PC-3 (cell line): Measurements from ENCODE around the gene EN2.

Experiments
- EZH2 ChIP-seq: fragments of 300-600 bp; sonication (generic); IDR thresholded peaks from one replicate; pipeline ENCODE4 v1.6.1; 2017; ENCODE audit warnings: antibody characterized with exemption, mild to moderate bottlenecking, low read length; ENCODE audit not compliant: unreplicated experiment
- TF ChIP-seq, protein P1 (sequence below): fragments of 300-600 bp; sonication (generic); conservative IDR thresholded peaks from 2 replicates; pipeline ENCODE4 v1.5.1; 2017; ENCODE audit warnings: antibody characterized with exemption, low read depth, mild to moderate bottlenecking, low read length

DNA sequence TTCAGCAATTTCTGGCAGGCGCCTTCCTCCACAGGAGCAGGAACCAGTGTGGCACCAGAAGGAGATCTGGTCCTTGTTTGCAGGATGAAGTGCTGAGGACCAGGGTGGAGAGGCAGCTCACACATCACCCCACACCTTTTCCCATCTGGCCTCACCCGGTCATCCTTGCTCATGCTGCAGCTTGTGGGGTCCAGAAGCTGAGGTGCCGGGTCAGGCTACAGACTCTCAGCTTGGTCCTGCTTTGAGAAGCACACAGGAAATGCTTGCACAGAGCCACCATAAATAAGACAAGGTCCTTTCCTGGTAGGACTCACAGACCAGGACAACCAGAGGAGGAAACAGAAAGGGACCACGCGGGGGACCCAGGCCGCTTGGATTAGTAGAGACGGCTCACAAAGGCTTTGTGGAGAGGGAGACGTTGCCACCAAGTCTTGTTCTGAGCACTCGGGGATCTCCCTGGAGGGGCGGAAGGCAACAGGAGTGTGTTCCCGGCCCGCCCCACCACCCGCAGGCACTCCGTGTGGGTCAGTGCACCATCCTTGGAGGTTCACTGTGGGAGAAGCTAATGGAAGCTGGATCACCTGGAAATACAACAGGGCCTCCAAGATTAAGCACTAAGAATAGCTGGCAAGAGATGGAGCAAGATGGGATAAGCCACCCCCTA lies 29.6 kb upstream of the EN2 start:
- TF ChIP-seq EZH2: no peak
- TF ChIP-seq, protein P1, sequence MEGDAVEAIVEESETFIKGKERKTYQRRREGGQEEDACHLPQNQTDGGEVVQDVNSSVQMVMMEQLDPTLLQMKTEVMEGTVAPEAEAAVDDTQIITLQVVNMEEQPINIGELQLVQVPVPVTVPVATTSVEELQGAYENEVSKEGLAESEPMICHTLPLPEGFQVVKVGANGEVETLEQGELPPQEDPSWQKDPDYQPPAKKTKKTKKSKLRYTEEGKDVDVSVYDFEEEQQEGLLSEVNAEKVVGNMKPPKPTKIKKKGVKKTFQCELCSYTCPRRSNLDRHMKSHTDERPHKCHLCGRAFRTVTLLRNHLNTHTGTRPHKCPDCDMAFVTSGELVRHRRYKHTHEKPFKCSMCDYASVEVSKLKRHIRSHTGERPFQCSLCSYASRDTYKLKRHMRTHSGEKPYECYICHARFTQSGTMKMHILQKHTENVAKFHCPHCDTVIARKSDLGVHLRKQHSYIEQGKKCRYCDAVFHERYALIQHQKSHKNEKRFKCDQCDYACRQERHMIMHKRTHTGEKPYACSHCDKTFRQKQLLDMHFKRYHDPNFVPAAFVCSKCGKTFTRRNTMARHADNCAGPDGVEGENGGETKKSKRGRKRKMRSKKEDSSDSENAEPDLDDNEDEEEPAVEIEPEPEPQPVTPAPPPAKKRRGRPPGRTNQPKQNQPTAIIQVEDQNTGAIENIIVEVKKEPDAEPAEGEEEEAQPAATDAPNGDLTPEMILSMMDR: no peak
